GM18873 (cell line): ENCODE measurements around the gene REG1B.

Experiments
- ATAC-seq: cut with Tn5 transposase; IDR thresholded peaks from one replicate; pipeline ENCODE4 v1.9.1; 2021; ENCODE audit warnings: mild to moderate bottlenecking, moderate library complexity, moderate number of reproducible peaks; ENCODE audit not compliant: unreplicated experiment, low FRiP score

Gene REG1B, protein sequence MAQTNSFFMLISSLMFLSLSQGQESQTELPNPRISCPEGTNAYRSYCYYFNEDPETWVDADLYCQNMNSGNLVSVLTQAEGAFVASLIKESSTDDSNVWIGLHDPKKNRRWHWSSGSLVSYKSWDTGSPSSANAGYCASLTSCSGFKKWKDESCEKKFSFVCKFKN

DNA sequence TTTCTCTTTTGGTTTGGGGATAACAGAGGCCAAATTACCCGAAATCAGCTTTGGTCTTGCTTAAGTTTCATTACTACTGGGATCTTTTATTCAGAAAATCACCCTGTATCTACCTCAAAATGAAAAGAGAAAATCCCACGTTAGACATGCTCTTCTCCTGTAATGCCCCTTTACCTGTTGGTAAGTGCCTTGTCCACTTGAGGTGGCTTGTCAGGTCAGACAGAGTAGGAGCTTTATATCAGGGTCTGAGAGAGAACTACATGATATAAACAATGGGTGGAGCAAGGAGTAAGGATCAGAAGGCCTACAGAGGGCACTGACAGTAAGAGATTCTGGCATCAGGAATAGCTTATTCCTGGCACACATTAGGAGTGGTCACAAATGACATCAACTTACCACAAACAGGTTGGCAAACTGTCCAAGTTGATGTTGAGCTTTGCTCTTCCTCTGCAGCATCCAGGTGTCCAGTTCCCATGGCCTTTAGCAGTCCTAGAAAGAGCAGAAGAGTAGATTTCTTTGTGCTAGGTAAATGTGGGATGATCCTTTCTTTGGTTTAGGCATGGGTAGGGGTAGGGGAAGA, at the start of gene REG1B:
REG1B (minus strand) TSS at position 209 of the 580 bp plus-strand sequence. CDS start 381 bp downstream, outside the sequence.
- ATAC-seq: no peak

DNA sequence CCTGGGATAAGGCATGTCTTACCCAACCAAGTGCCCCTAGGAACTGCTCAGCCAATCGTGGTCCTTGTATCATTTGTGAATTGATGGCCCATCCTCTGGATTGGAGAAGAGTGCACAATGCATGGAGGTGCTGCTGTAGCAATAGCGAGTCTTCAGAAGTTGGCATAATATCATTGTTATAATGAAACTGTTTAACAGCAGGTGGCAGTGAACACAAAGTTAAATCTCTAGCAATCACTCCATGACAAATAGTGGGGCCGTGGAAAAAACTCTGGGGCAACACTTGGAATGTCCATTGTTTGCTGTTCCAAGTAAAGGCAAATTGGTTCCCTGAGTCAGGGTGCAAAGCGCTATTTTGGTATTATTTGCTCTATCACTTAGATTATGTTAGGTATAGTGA, 43.9 kb upstream of the REG1B start:
- ATAC-seq: no peak

DNA sequence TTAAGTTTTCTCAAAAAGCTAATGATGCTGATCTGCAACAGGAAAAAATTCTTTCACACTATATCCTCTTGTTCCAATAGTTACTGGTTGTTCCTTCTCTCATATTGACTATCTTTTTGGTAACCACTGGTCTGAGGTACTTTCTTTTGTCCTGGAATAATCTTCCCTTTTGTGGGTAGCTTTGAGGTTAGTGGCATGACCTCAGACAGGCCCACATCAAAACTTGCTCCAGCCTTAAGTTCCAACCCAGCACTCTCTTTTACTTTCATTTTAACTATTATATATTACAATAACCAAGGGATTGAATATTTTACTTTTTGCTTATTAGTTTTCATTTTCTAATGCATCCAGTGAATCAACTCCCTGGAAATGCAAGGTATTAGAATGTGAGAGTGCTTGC, 42.0 kb upstream of the REG1B start:
- ATAC-seq: no peak

DNA sequence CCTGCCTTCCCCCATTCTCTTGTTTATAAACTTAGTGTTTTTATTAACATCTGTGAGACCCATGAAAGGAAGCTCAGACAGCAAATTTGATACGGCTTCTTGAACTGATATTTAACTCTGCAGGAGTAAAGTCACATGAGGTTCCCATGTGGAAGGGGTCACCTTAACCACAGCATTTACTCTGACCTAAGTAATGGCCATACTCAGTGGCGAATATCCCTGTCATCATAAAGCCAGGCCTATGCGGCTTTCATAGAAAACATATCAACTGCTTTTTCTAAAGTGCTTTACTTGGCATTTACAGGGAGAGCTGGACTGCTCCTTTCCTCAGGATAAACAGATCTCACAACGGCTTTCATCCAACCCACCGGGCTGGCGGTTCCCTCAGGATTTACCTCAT, 41.5 kb upstream of the REG1B start:
- ATAC-seq: no peak

DNA sequence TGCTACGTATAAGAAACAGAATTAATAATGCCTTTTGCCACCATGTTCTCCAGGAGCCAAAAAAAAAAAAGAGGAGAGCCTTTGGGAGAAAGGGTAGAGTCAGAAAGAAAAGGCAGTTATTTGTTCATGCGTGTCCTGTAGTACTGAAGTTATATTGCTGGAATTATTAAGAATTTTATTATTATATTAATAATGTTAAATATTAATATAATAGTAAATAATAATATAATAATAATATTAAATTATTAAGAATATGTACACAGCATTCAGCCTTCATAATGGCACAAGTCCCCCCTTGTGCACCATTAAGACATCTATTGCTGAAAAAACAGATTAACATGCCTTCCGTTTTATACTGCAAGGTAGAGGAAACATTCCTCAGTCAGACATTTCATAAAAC, 40.6 kb upstream of the REG1B start:
- no peak for ATAC-seq

DNA sequence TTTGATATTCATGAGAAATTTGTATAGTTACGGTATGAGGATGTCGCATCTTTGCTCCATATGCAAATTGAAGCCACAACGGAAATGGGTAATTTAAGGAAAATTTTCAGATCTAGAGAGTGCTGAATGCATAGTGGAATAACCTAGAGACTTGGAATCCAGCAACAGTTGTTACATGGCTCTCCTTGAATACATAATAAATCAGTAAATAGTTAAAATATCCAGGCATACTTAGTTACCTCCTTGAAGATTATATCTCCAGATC, 37.9 kb upstream of the REG1B start:
- ATAC-seq: no peak

DNA sequence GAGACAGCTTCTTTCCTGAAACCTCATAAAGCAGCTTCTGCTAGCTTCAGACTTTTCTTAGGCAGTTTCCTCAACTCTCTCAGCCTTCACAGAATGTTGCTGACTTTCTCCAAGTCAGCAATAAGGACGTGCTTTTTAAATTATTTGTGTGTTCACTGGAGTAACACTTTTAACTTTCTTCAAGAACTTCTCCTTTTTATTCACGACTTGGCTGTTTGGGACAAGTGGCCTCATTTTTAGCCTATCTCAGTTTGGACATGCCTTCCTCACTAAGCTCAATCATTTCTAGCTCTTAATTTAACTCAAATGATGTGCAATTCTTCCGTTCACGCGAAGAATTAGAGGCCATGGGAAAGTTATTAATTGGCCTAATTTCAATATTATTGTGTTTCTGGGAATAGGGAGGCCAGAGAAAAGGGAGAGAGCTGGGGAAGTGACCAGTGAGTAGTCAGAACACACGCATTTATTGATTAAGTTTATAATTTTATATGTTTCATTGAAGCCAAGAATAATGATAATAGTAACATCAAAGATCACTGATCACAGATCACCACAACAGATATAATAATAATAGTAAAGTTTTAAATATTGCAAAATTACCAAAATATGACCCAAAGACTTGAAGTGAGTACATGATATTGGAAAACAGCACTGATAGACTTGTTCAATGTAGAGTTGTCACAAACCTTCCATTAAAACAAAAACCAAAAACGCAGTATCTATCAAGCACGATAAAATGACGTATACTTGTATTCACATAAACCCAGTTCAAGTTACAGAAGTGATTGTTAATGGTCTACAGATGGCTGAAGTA, 37.3 kb upstream of the REG1B start:
- no peak for ATAC-seq

DNA sequence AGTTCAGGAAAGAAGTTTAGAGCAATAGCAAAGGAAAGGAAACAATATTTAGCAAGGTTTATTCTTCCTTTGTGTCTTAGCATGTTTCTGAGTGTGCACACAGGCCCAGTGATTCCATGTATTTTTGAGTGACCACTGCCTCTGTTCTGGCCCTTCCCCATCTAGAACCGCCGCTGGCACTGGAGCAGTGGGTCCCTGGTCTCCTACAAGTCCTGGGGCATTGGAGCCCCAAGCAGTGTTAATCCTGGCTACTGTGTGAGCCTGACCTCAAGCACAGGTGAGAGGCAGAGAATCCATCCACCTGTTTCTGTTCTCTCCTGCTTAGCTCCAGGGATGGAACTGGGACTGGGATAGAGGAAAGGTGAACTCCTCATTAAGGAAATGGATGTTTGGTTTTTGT, 34.9 kb upstream of the REG1B start:
- ATAC-seq: no peak

DNA sequence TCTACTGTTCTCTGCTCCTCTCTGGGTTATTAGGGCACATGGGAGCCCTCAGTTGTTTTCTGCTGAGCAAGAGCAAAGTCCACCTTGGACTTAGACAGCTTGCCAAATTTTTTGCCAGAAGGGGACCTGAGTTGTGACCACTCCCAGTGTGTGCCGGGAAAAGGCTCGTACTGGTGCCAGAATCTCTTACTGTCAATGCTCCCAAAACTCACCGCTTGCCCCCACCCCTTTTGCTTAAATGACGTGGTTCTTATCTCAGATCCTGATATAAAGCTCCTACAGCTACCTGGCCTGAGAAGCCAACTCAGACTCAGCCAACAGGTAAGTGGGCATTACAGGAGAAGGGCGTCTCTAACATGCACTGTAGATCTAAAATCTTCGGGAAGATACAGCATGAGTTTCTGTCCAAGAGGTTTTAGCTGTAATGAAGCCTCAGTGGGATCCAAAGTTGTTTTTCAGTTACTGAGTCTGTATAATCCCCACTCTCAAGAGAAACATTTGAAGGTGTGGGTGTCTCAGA, 32.5 kb upstream of the REG1B start, which contains the start of gene REG1A:
REG1A (plus strand) TSS at position 295 of the 520 bp plus-strand sequence. CDS start 374 bp downstream, outside the sequence.
- no peak for ATAC-seq

DNA sequence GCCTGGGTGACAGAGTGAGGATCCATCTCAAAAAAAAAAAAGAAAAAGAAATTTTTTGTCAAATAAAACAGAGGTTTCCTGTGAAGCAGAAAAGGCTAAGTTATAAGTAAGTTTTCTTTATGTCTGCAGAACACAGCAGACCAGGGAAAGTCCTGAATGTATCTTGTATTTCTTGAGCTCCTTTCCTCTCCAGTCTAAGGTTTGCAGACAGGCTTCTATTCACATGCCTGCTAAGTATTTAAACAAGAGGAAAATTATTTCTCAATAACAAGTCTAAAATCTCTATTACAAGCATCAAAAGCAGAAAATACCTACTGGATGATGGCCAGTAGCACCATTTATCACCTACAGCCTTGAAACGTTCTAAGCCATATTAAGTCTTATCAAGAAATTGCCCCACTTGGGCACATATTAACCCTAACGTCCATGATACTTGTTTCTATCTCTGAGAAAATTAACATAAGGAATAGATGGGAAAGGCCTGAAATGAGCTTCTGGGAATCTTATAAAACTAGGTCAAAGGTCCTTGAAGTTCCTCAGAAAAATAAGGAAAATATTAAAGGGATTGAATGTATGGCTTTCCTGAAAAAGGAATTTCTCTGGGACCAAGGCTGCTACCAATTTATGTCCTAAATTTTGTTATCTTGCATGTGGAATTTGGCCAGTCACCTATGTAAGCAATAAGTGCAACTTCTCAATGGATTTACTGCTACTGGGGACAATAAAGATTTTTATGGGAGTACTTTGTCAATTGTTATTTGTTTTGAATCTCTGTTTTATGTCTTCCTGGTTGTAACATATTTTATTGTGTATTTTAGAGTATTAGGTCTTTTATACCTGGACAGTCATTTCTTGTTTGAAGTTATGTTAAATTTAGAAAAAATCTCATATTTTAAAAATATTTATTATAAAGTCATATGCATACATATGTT, 29.5 kb upstream of the REG1B start:
- no peak for ATAC-seq

DNA sequence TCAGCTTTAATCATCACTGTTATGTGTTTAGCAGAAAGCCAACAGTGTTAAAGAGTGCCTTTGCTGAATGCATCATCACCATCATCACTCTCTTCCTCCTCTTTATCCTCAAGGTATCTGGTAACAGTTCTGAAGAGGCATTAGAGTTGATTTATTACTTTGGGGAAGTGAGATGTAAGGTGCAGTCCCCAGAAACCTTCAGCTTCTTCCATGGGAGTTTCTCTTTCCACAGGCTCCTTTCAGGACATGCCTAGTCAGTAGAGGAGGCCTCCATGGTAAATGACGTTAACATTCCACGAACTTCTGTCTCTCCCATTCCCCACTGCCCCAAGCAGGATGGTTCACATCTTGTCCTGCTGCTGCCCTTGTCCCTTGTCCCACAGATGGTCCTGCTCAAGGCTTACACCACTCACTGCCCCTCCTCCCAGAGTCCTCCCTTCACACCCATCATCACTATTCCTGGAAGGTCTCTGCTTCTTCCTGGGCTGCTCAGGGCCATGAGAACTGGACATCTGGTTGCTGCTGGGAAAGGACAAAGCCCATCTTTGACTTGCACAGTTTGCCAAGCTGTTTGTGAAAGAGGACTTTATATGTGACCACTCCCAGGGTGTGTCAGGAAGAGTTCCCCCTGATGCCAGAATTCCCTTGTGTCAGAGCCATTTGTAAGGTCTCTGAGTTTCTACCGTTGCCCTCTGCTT, 27.2 kb upstream of the REG1B start:
- no peak for ATAC-seq

DNA sequence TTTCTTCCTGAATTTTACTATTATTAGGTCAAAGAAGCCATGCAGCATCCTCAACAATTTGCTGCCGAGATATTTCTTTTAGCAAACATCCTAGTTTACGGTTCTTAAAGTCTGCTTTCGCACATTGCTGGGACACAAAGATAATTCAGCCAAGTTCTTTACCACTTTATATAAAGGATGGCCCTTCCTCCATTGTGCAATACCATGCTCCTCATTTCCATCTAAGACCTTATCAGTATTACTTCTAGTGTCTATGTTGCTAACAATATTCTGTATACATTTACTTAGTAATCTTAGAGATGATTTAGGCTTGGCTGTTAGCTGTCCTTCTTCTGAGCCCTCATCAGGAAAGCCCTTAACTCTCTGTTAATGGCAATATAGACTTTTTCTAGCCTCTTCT, 24.5 kb upstream of the REG1B start:
- ATAC-seq: no peak

DNA sequence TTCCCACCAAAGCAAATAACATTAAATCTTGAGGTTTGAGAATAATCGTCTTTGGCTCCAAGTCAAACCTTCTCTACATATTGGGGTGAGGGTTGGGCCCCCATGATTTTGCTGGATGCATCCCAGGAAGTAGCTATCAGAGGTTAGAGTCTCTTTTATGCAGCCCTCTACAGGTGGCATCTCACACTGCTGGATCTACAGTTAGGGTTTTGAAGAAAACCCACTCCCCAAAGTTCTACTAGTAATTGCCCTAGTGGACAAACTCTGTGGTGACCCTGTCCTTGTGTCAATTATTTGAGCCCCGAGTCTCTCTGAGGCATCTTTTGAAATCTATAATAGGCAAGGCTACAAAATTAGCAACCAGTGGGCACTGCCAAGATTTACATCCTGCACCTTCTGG, 17.5 kb upstream of the REG1B start:
- no peak for ATAC-seq

DNA sequence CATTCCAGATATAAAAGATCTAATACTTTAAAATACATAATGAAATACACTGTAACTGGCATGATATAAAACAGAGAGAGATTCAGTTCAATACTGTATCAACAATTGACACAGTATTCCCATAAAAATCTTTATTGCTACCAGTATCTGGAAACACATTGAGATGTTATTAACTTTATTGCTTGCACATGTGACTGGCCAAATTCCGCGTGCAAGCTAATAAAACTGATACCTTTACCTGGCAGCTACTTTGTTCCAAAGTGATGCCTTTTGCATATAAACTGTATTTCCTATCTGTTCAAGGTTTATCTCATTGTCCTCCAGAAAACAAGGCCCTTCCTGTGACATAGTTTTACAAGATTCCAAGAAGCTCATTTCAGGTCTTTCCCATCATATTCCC, 15.4 kb upstream of the REG1B start:
- no peak for ATAC-seq

DNA sequence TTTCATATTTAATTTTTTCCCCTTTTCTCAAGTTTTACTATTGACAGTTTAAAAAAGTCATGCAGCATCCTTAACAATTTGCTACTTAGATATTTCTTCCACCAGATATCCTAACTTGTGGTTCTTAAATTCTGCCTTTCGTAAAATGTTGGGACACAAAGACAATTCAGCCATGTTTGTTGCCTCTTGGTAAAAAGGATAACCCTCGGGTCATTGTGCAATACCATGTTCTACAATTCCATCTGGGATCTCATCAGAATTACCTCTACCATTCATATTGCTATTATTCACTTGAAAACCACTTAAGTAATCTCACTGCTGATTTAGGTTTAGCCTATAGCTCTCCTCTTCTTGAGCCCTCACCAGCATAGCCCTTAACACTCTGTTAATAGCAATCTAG, 13.2 kb upstream of the REG1B start:
- ATAC-seq: no peak

DNA sequence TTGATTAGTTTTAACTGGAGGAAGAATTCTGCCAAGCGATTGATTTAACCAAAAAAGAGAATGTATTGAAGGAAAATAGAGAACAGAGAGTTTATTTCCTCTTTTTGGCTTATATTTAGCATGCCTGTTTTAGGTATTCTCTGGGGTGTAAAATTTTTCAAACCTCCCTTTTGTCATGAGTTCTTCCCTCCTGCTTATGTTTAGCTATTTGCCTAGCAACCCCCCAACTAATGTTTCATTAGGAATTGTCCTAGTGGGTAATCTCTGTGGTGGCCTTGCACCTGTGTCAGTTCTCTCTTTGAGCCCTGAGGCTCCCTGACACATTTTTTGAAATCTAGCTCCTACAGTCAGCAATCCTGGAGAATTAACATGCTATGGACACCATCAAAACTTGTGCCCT, 12.5 kb upstream of the REG1B start:
- no peak for ATAC-seq

DNA sequence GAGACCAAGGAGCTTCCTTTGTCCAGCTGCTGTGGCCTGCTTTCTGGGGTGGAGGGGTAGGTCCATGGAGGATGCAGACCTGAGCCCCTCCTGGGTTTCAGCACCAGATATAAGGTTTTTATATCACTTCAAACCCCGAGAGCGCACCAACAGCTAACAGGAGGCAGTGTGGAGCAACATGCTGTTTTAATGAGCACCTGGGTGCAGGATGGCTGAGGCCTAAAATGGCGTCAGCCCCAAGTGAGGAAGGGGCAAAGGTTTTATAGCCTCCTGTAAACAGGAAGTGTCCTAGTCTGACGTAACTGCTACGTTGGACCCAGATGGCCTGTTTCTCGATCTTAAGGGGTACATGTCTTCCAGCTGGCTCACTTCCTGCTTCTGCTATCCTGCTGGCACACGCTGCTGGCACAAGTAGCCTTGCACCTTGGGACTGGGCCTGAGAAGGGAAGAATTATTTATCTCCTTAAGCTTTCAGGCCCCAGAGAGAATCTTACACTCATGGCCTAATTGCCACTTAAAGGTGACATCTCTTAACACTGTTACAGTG, 11.4 kb upstream of the REG1B start:
- ATAC-seq: no peak

DNA sequence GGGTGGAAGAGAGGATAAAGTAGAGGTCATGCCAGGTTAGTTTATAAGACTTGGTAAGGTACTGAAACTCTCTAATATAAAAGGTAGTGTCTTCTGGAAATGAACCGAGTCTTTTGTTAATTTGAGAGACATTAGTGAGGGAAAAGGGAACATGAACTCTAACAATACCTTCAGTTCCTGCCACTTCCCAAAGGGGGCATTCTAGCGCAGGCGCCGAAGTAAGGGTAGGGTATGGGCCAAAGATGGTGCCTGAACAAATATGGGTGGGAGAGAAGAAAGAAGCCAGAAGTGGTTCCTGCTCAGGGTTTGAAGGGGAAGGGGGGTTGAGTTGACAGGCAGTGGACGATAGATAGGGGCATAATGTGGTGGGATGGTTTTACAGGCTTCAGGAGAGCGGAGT, 10.1 kb upstream of the REG1B start:
- ATAC-seq: no peak

DNA sequence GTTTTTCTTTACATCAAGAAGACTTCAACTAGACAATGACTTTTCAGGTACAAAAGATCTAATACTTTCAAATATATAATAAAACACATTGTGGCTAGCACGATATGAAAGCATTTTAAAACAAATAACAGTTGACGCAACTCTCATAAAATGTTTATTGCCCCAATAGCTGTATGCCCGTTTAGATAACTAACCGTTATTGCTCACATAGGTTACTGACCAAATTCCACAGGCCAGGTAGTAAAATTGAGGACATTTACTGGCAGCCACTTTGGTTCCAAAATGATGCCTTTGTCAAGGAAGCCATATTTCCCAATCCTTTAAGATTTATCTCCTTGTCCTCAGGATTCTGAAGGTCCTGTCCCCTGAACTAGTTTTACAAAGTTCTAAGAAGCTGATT, 2.9 kb upstream of the REG1B start:
- no peak for ATAC-seq

DNA sequence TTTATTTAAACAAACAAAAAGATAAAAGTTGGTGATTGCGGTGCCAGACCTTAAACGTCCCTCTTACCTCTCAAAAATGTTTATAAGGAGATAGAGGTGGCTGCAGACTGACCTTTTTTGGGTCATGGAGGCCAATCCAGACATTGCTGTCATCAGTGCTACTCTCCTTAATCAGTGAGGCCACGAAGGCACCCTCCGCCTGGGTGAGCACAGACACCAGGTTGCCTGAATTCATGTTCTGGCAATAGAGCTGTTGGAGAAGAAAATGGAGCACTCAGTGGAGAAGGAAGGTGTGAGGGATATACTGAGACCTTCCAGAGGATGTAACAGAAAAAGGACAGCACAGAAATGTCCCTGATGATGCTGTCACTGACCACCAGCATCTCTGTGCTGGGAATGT, 1.5 kb downstream of the REG1B start:
- ATAC-seq: no peak
